ENCODE results near the gene SLC39A5.
"Not testable (repeated sequence)": the region's sequence is repeated elsewhere in the genome, so short reads cannot be mapped to it uniquely, and the experiment has no call there.

The SLC39A5 gene

GRCh38 chr12:56271031-56271430, 41.2 kb downstream of the SLC39A5 start:
- DNase-seq: no peak
- H3K4me3 ChIP-seq (ENCODE audit: low read depth, low read length): no peak overlapping the region
- peak; percentile 68 for TF ChIP-seq CTCF (IDR thresholded peaks at IDR 0.05; ENCODE audit: low read depth, low read length)
- no peaks in the 10 kb centered on the region for H3K9me3 ChIP-seq
- no peaks in the 10 kb centered on the region for H3K27me3 ChIP-seq
- H3K36me3 ChIP-seq: peaks cover 60% of the 10 kb centered on the region
- no peaks in the 10 kb centered on the region for H3K4me1 ChIP-seq

DNA sequence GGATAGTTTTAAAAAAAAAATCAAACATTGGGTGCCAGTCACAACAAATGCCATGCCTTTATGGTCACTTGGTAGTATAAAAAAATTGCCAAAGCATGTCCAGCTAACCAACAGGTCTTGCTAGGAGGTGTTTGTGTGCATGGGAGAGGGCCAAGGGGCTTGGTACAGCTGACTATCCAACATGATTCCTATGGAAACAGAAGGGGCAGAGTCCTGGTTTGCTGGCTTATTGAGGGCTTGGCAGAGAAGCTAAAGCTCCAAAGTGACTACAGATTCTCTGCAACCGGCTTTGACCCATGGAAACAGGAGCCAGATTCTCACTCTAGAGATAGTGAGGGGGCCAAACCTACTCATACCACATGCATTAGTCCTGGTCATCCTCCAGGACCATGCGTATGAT, 42.6 kb downstream of the SLC39A5 start:
- H3K4me1 ChIP-seq; H3K4me3 ChIP-seq (ENCODE audit: low read depth, low read length); H3K27me3 ChIP-seq; H3K9me3 ChIP-seq; DNase-seq: not testable (repeated sequence)
- H3K36me3 ChIP-seq: peaks cover 72% of the 10 kb centered on the region

DNA sequence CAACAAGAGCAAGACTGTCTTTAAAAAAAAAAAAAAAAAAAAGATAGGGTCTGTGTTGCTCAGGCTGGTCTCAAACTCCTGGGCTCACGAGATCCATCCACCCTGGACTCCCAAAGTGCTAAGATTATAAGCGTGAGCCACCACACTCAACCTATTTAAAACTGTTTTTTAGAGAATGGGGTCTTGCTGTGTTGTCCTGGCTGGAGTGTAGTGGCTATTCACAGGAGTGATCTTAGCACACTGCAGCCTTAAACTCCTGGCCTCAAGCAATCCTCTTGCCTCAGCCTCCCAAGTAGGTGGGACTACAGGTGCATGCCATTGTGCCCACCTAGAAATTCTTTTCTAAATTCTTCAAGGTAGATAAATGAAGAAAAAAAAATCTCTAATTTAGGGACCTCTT, 44.4 kb downstream of the SLC39A5 start:
- peaks cover 88% of the 10 kb centered on the region for H3K36me3 ChIP-seq
- H3K9me3 ChIP-seq: no peaks in the 10 kb centered on the region
- no peak for DNase-seq
- H3K4me3 ChIP-seq (ENCODE audit: low read depth, low read length): no peak overlapping the region
- no peaks in the 10 kb centered on the region for H3K27me3 ChIP-seq
- no peak for TF ChIP-seq CTCF (IDR thresholded peaks at IDR 0.05; ENCODE audit: low read depth, low read length)
- no peaks in the 10 kb centered on the region for H3K4me1 ChIP-seq

GRCh38 chr12:56278905-56279304, 49.1 kb downstream of the SLC39A5 start:
- Histone ChIP-seq H3K36me3 (peaks cover 98% of the 10 kb centered on the region), H3K4me3 (ENCODE audit: low read depth, low read length) (no peak overlapping the region), H3K9me3 (no peaks in the 10 kb centered on the region; the same call in 1 of the 2 replicates), H3K4me1 (no peaks in the 10 kb centered on the region), H3K27me3 (no peaks in the 10 kb centered on the region)
- TF ChIP-seq CTCF (IDR thresholded peaks at IDR 0.05; ENCODE audit: low read depth, low read length): no peak
- DNase-seq: no peak

GRCh38 chr12:56280849-56281248, 51.0 kb downstream of the SLC39A5 start:
- peaks cover 95% of the 10 kb centered on the region for H3K36me3 ChIP-seq
- no peak for TF ChIP-seq CTCF (IDR thresholded peaks at IDR 0.05; ENCODE audit: low read depth, low read length)

GRCh38 chr12:56282030-56282429, 52.2 kb downstream of the SLC39A5 start:
- no peak for TF ChIP-seq CTCF (IDR thresholded peaks at IDR 0.05; ENCODE audit: low read depth, low read length)
- Histone ChIP-seq H3K27me3 (no peaks in the 10 kb centered on the region), H3K4me3 (ENCODE audit: low read depth, low read length) (no peak overlapping the region), H3K4me1 (no peaks in the 10 kb centered on the region), H3K36me3 (peaks cover 96% of the 10 kb centered on the region), H3K9me3 (no peaks in the 10 kb centered on the region; the same call in 1 of the 2 replicates)
- no peak for DNase-seq

More at GRCh38 chr12:56280849-56281248, 51.0 kb downstream of the SLC39A5 start:
- Histone ChIP-seq H3K4me1 (no peaks in the 10 kb centered on the region), H3K27me3 (no peaks in the 10 kb centered on the region), H3K4me3 (ENCODE audit: low read depth, low read length) (no peak overlapping the region), H3K9me3 (no peaks in the 10 kb centered on the region; the same call in 1 of the 2 replicates)
- no peak for DNase-seq

DNA sequence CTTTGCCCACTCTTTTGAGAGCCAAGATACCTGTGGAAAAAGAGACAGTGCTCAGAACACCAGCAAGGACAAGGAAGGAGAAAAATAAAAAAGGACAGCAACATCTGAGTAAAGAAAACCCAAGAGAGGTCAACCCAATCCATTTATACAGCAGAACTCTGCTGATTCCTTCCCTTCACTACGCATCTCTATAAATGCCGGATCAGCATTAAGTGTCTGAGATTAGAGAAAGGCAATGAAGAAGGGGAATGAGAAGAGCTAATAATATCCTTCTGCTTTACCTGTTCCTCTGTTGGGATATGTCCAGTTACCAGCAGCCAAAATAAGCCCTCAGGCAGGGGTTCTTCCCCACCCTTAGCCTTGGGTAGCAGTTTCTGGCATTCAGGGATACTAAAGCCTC, 52.7 kb downstream of the SLC39A5 start:
- Histone ChIP-seq H3K4me1 (peaks cover 1% of the 10 kb centered on the region; the same call in 1 of the 2 replicates), H3K27me3 (no peaks in the 10 kb centered on the region), H3K9me3 (no peaks in the 10 kb centered on the region; the same call in 1 of the 2 replicates), H3K4me3 (ENCODE audit: low read depth, low read length) (no peak overlapping the region), H3K36me3 (peaks cover 93% of the 10 kb centered on the region)
- TF ChIP-seq CTCF (IDR thresholded peaks at IDR 0.05; ENCODE audit: low read depth, low read length): no peak
- DNase-seq: no peak

- not testable (repeated sequence) for H3K9me3 ChIP-seq; H3K4me3 ChIP-seq (ENCODE audit: low read depth, low read length); H3K27me3 ChIP-seq; DNase-seq; H3K4me1 ChIP-seq
- peaks cover 82% of the 10 kb centered on the region for H3K36me3 ChIP-seq
Measured at GRCh38 chr12:56284263-56284662, 54.4 kb downstream of the SLC39A5 start.
